Measurements from ENCODE around the gene ATAT1.

ATAT1 gene

DNA sequence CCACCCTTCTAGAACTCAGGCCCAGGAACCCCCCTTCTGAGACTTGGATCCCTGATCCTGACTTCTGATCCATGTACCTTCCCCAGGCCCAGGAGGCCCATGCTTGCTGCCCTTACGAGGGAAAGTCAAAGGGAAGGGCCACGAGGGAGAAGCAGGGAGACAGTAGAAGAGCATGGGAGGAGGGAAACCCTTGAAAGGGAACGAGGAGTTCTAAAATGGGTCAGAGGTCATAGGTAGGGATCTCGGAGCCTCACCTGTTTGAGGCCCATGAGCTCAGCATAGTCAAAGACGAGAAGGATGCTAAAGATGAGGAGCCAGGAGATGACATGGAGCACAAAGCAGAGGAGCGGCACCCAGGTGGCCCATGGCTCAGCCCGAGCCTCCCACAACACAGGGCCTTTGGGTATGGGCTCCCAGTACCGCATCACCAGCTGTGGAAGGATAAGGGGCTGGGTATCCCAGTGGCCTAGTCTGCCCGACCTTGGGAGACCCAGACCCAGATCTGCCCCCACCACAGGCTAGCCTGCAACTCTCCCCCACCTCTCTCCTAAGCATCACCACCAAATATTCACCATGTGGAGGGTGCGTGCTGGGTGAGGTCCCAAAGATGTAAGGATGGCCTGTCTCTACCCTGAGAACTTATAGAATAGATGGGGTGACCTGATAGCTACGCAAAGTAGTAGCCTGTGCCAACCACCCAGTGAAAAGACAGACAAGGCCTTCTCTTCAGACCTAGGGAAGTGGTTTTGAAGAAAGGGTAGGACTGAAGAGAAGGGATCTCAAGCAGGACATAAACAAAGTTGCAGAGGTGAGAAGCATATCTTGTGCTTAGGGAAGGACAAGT, 62.6 kb downstream of the ATAT1 start:
- TF ChIP-seq, protein P1, sequence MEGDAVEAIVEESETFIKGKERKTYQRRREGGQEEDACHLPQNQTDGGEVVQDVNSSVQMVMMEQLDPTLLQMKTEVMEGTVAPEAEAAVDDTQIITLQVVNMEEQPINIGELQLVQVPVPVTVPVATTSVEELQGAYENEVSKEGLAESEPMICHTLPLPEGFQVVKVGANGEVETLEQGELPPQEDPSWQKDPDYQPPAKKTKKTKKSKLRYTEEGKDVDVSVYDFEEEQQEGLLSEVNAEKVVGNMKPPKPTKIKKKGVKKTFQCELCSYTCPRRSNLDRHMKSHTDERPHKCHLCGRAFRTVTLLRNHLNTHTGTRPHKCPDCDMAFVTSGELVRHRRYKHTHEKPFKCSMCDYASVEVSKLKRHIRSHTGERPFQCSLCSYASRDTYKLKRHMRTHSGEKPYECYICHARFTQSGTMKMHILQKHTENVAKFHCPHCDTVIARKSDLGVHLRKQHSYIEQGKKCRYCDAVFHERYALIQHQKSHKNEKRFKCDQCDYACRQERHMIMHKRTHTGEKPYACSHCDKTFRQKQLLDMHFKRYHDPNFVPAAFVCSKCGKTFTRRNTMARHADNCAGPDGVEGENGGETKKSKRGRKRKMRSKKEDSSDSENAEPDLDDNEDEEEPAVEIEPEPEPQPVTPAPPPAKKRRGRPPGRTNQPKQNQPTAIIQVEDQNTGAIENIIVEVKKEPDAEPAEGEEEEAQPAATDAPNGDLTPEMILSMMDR (IDR thresholded peaks at IDR 0.05; ENCODE audit: insufficient read depth, low read depth, low read length, missing control alignments): no peak
- no peak for DNase-seq (ENCODE audit: low read depth)
- H3K4me3 ChIP-seq (ENCODE audit: low read length): no peak overlapping the region

DNA sequence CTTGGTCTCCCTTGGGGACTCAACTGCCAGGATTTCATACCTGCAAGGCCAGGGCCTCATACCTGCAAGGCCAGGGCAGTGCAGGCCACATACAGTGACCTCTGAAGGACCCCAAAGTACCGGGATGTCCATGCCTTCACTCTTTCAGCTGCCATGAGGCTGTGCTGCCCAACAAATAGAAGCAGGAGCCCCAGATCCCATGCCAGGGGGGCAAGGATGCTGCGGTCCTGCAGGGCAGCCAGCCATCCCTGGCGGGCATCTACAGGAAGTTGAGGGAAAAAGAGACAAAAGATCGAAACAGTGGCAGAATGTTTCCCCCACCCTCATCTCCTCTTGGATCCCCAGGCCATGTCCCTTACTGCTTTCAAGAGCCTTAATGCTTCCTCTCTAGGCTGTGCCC, 63.3 kb downstream of the ATAT1 start:
- DNase-seq (ENCODE audit: low read depth): no peak

DNA sequence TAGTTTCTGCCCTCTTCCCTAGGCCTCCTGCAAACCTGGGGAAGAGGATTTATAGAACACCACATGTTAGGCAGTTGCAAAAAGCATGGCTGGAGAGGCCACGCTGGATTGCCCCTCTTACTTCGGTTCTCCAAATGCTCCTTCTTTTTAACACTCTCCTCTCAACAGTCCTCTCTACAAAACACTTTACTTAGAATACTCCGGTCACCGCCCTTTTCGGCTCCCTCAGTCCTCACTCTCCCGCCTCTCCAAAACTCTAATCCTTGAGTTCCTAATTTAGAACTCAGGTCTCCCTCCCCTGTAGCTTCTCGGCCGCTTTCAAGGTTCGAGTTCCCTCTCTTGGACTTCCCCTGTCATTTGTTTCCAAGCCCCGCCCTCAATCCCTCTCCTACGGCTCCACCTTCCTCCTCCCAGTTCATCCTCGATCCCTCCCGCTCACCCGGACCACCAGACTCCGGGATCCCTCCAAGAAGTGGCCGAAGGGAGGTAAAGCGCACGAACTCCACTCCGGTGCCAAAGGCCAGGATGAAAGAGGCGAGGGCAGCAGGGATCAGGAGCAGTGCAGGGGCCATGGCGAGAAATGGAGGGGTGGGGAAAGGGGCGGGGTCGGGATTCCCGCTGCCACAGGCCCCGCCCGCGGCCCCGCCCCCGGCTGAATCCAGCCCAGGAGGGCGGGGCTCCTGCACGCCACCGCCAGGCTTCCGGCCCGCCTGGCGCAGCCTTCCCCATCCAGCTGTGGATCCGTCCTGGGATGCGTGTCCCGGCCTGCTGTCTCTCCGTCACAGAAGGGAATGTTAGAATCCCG, 63.9 kb downstream of the ATAT1 start, which contains the start of gene NRM:
NRM (minus strand) TSS at position 582 of the 805 bp plus-strand sequence; CDS start at position 572, 10 bp downstream.
- DNase-seq (ENCODE audit: low read depth): peak; percentile 95
- peak within 1 kb of the TSS; percentile 72 for H3K4me3 ChIP-seq (ENCODE audit: low read length)
- TF ChIP-seq, protein P1 (IDR thresholded peaks at IDR 0.05; ENCODE audit: insufficient read depth, low read depth, low read length, missing control alignments): no peak

More for the DNA sequence above, 63.3 kb downstream of the ATAT1 start:
- H3K4me3 ChIP-seq (ENCODE audit: low read length): peak overlapping the region; percentile 72
- TF ChIP-seq, protein P1 (IDR thresholded peaks at IDR 0.05; ENCODE audit: insufficient read depth, low read depth, low read length, missing control alignments): no peak

DNA sequence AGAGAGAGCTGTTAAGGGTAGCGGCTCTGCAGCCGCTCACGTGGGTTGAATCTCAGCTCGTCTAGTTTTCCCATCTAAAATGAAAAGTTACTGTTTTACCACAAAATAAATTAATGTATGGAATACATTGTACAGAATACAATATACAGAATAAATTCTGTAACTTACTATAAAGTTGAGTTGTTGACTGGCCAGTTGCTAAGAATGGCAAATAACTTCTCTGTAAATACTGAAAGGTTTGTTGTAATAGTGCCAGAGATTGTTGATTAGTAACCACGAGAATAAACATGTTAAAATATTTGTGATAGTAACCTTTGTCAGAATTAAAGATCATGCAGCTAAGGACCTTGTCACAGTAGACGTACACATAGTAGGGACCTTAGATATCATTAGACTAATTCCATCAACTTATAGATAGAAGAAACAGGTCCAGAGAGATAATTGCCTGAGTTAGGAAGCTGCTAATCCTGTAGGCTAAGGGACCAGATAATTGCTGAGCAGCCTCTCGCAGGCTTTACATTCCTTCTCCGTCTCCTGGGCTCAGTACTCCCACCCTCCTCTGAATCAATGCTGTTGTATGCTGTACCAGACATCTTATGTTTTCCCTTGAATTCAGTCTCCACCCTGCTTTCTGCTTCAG, 64.7 kb downstream of the ATAT1 start:
- DNase-seq (ENCODE audit: low read depth): no peak
- no peak overlapping the region for H3K4me3 ChIP-seq (ENCODE audit: low read length)
- TF ChIP-seq, protein P1 (IDR thresholded peaks at IDR 0.05; ENCODE audit: insufficient read depth, low read depth, low read length, missing control alignments): no peak
